Raji (cell line): ENCODE measurements around the gene POLR2L.

ENCODE experiments used
- POLR2A ChIP-seq: IDR thresholded peaks from 2 replicates; pipeline ENCODE4 v1.6.1; 2011; ENCODE audit warnings: low read depth, low read length, control low read depth; ENCODE audit not compliant: insufficient read depth

The POLR2L gene

GRCh38 chr11:842370-843002 lies at the start of gene POLR2L, which contains the start of gene TSPAN4:
Gene POLR2L (minus strand): TSS chr11:842529. CDS start chr11:842508, 21 bp downstream.
Gene TSPAN4 (plus strand): TSS chr11:842852. CDS start chr11:850305, 7,453 bp downstream.
- TF ChIP-seq POLR2A, result peak; percentile 97

- TF ChIP-seq POLR2A, result no peak
Measured at GRCh38 chr11:890794-891540, 48.6 kb upstream of the POLR2L start.

GRCh38 chr11:889687-890475 lies 47.6 kb upstream of the POLR2L start:
- TF ChIP-seq POLR2A, result no peak

- TF ChIP-seq POLR2A, result no peak
Measured at GRCh38 chr11:889257-889656, 46.9 kb upstream of the POLR2L start.

GRCh38 chr11:888310-889212 lies 46.2 kb upstream of the POLR2L start:
- TF ChIP-seq POLR2A, result no peak

GRCh38 chr11:887589-887988 lies 45.3 kb upstream of the POLR2L start:
- TF ChIP-seq POLR2A, result no peak

- no peak for TF ChIP-seq POLR2A
Measured at GRCh38 chr11:886568-886967, 44.2 kb upstream of the POLR2L start.

- no peak for TF ChIP-seq POLR2A
Measured at GRCh38 chr11:884578-885070, 42.3 kb upstream of the POLR2L start.

- no peak for TF ChIP-seq POLR2A
Measured at GRCh38 chr11:883527-883926, 41.2 kb upstream of the POLR2L start.

- TF ChIP-seq POLR2A, result no peak
Measured at GRCh38 chr11:882596-882995, 40.3 kb upstream of the POLR2L start.

- TF ChIP-seq POLR2A, result no peak
Measured at GRCh38 chr11:880447-880846, 38.1 kb upstream of the POLR2L start.

- TF ChIP-seq POLR2A, result no peak
Measured at GRCh38 chr11:877565-877964, 35.2 kb upstream of the POLR2L start.

GRCh38 chr11:876545-876944 lies 34.2 kb upstream of the POLR2L start:
- TF ChIP-seq POLR2A, result no peak

GRCh38 chr11:875769-876301 lies 33.5 kb upstream of the POLR2L start:
- TF ChIP-seq POLR2A, result no peak
